Neural progenitor cell (in vitro differentiated cells): ENCODE results near the gene FMN1.

ENCODE experiments used
- CTCF ChIP-seq: fragments of 200-600 bp; sonication (generic); IDR thresholded peaks from 2 replicates; pipeline ENCODE4 v1.5.1; 2017; ENCODE audit warnings: antibody characterized with exemption, mild to moderate bottlenecking
- EZH2 ChIP-seq: fragments of 200-600 bp; sonication (generic); IDR thresholded peaks from 2 replicates; pipeline ENCODE4 v1.6.1; 2017; ENCODE audit warnings: antibody characterized with exemption, mild to moderate bottlenecking, moderate library complexity
- EZH2phosphoT487 ChIP-seq: fragments of 200-600 bp; sonication (generic); IDR thresholded peaks from 2 replicates; pipeline ENCODE4 v1.6.1; 2017; ENCODE audit warnings: antibody characterized with exemption

GRCh38 chr15:32767236-32767635 is 427.3 kb downstream of the FMN1 start:
- no peak for TF ChIP-seq CTCF
- TF ChIP-seq EZH2phosphoT487, result no peak
- no peak for TF ChIP-seq EZH2
